ENCODE results near the gene LY6G6D.
A peak's percentile ranks its signal among the peaks of the same experiment; 100 is the strongest.
"Not testable (repeated sequence)": the region's sequence is repeated elsewhere in the genome, so short reads cannot be mapped to it uniquely, and the experiment has no call there.

Gene LY6G6D

GRCh38 chr6:31702819-31703716, 12.1 kb upstream of the LY6G6D start, which contains the start of gene ABHD16A:
Gene ABHD16A (minus strand): TSS chr6:31703324. CDS start chr6:31703281, 43 bp downstream.
- DNase-seq (ENCODE audit: insufficient read length, low spot score), result peak; percentile 96
- peak; percentile 47 for TF ChIP-seq TAF1 (IDR thresholded peaks at IDR 0.05; ENCODE audit: low read depth, low read length)
- TF ChIP-seq POU2F2 (IDR thresholded peaks at IDR 0.05; ENCODE audit: low read depth, low read length), result no peak; the same call in 1 of the 2 replicates
- TF ChIP-seq POLR2A (IDR thresholded peaks at IDR 0.05; ENCODE audit: low read depth, low read length), result peak; percentile 76
- peak; percentile 31 for TF ChIP-seq PAX5 (IDR thresholded peaks at IDR 0.05; ENCODE audit: insufficient read depth, low read length, severe bottlenecking)
- TF ChIP-seq SPI1 (IDR thresholded peaks at IDR 0.05; ENCODE audit: low read depth, low read length), result no peak
- peak; percentile 56; the same call in 1 of the 2 replicates for TF ChIP-seq POLR2AphosphoS5 (IDR thresholded peaks at IDR 0.05; ENCODE audit: low read depth, low read length)
- FAIRE-seq, result peak; percentile 98

- no peak for FAIRE-seq
- no peak for DNase-seq (ENCODE audit: insufficient read length, low spot score)
- TF ChIP-seq PAX5 (IDR thresholded peaks at IDR 0.05; ENCODE audit: insufficient read depth, low read length, severe bottlenecking) (no peak), POU2F2 (IDR thresholded peaks at IDR 0.05; ENCODE audit: low read depth, low read length) (no peak), TAF1 (IDR thresholded peaks at IDR 0.05; ENCODE audit: low read depth, low read length) (no peak), SPI1 (IDR thresholded peaks at IDR 0.05; ENCODE audit: low read depth, low read length) (no peak), POLR2AphosphoS5 (IDR thresholded peaks at IDR 0.05; ENCODE audit: low read depth, low read length) (no peak), POLR2A (IDR thresholded peaks at IDR 0.05; ENCODE audit: low read depth, low read length) (no peak)
Observed at GRCh38 chr6:31705931-31706330, 9.2 kb upstream of the LY6G6D start.

- DNase-seq (ENCODE audit: insufficient read length, low spot score) (no peak), FAIRE-seq (no peak)
- TF ChIP-seq POU2F2 (IDR thresholded peaks at IDR 0.05; ENCODE audit: low read depth, low read length) (no peak), POLR2AphosphoS5 (IDR thresholded peaks at IDR 0.05; ENCODE audit: low read depth, low read length) (no peak), POLR2A (IDR thresholded peaks at IDR 0.05; ENCODE audit: low read depth, low read length) (no peak), PAX5 (IDR thresholded peaks at IDR 0.05; ENCODE audit: insufficient read depth, low read length, severe bottlenecking) (no peak), SPI1 (IDR thresholded peaks at IDR 0.05; ENCODE audit: low read depth, low read length) (no peak), TAF1 (IDR thresholded peaks at IDR 0.05; ENCODE audit: low read depth, low read length) (no peak)
Observed at GRCh38 chr6:31706599-31706998, 8.5 kb upstream of the LY6G6D start, which contains the start of gene LY6G6F. Gene LY6G6F (plus strand): TSS chr6:31706866. CDS start chr6:31706907, 41 bp downstream.

- DNase-seq (ENCODE audit: insufficient read length, low spot score) (no peak), FAIRE-seq (no peak)
- TF ChIP-seq POLR2AphosphoS5 (IDR thresholded peaks at IDR 0.05; ENCODE audit: low read depth, low read length), result no peak
- no peak for TF ChIP-seq PAX5 (IDR thresholded peaks at IDR 0.05; ENCODE audit: insufficient read depth, low read length, severe bottlenecking)
- TF ChIP-seq POU2F2 (IDR thresholded peaks at IDR 0.05; ENCODE audit: low read depth, low read length), result no peak
- no peak for TF ChIP-seq POLR2A (IDR thresholded peaks at IDR 0.05; ENCODE audit: low read depth, low read length)
- TF ChIP-seq SPI1 (IDR thresholded peaks at IDR 0.05; ENCODE audit: low read depth, low read length), result no peak
Observed at GRCh38 chr6:31707701-31708100, 7.4 kb upstream of the LY6G6D start.

GRCh38 chr6:31708224-31708623, 6.9 kb upstream of the LY6G6D start:
- FAIRE-seq, result no peak
- TF ChIP-seq PAX5 (IDR thresholded peaks at IDR 0.05; ENCODE audit: insufficient read depth, low read length, severe bottlenecking) (no peak), POLR2AphosphoS5 (IDR thresholded peaks at IDR 0.05; ENCODE audit: low read depth, low read length) (no peak), POU2F2 (IDR thresholded peaks at IDR 0.05; ENCODE audit: low read depth, low read length) (no peak), SPI1 (IDR thresholded peaks at IDR 0.05; ENCODE audit: low read depth, low read length) (no peak), TAF1 (IDR thresholded peaks at IDR 0.05; ENCODE audit: low read depth, low read length) (no peak), POLR2A (IDR thresholded peaks at IDR 0.05; ENCODE audit: low read depth, low read length) (no peak)
- DNase-seq (ENCODE audit: insufficient read length, low spot score), result no peak

GRCh38 chr6:31709157-31709556, 6.0 kb upstream of the LY6G6D start:
- not testable (repeated sequence) for FAIRE-seq; DNase-seq (ENCODE audit: insufficient read length, low spot score)

GRCh38 chr6:31710523-31711219, 4.5 kb upstream of the LY6G6D start:
- DNase-seq (ENCODE audit: insufficient read length, low spot score) (no peak), FAIRE-seq (peak; percentile 38)
- TF ChIP-seq SPI1 (IDR thresholded peaks at IDR 0.05; ENCODE audit: low read depth, low read length) (no peak), POLR2A (IDR thresholded peaks at IDR 0.05; ENCODE audit: low read depth, low read length) (no peak), POLR2AphosphoS5 (IDR thresholded peaks at IDR 0.05; ENCODE audit: low read depth, low read length) (no peak), POU2F2 (IDR thresholded peaks at IDR 0.05; ENCODE audit: low read depth, low read length) (no peak), TAF1 (IDR thresholded peaks at IDR 0.05; ENCODE audit: low read depth, low read length) (no peak), PAX5 (IDR thresholded peaks at IDR 0.05; ENCODE audit: insufficient read depth, low read length, severe bottlenecking) (no peak)

- TF ChIP-seq SPI1 (IDR thresholded peaks at IDR 0.05; ENCODE audit: low read depth, low read length), result no peak
- no peak for TF ChIP-seq POLR2AphosphoS5 (IDR thresholded peaks at IDR 0.05; ENCODE audit: low read depth, low read length)
- TF ChIP-seq PAX5 (IDR thresholded peaks at IDR 0.05; ENCODE audit: insufficient read depth, low read length, severe bottlenecking), result no peak
- TF ChIP-seq TAF1 (IDR thresholded peaks at IDR 0.05; ENCODE audit: low read depth, low read length), result no peak
- no peak for TF ChIP-seq POU2F2 (IDR thresholded peaks at IDR 0.05; ENCODE audit: low read depth, low read length)
- TF ChIP-seq POLR2A (IDR thresholded peaks at IDR 0.05; ENCODE audit: low read depth, low read length), result no peak
- FAIRE-seq, result no peak
- no peak for DNase-seq (ENCODE audit: insufficient read length, low spot score)
Observed at GRCh38 chr6:31711233-31711632, 3.9 kb upstream of the LY6G6D start.

- FAIRE-seq (no peak), DNase-seq (ENCODE audit: insufficient read length, low spot score) (no peak)
- no peak for TF ChIP-seq SPI1 (IDR thresholded peaks at IDR 0.05; ENCODE audit: low read depth, low read length)
- TF ChIP-seq POU2F2 (IDR thresholded peaks at IDR 0.05; ENCODE audit: low read depth, low read length), result no peak
- TF ChIP-seq POLR2AphosphoS5 (IDR thresholded peaks at IDR 0.05; ENCODE audit: low read depth, low read length), result no peak
- TF ChIP-seq PAX5 (IDR thresholded peaks at IDR 0.05; ENCODE audit: insufficient read depth, low read length, severe bottlenecking), result no peak
- TF ChIP-seq TAF1 (IDR thresholded peaks at IDR 0.05; ENCODE audit: low read depth, low read length), result no peak
- no peak for TF ChIP-seq POLR2A (IDR thresholded peaks at IDR 0.05; ENCODE audit: low read depth, low read length)
Observed at GRCh38 chr6:31712296-31712695, 2.9 kb upstream of the LY6G6D start.
